HG02884 (cell line): ENCODE measurements around the gene SPATA7.
"Not testable (repeated sequence)": the region's sequence is repeated elsewhere in the genome, so short reads cannot be mapped to it uniquely, and the experiment has no call there.

Experiments
- ATAC-seq: cut with Tn5 transposase; IDR thresholded peaks from one replicate; pipeline ENCODE4 v1.9.1; 2021; ENCODE audit warnings: mild to moderate bottlenecking, moderate library complexity; ENCODE audit not compliant: unreplicated experiment

The SPATA7 gene, protein sequence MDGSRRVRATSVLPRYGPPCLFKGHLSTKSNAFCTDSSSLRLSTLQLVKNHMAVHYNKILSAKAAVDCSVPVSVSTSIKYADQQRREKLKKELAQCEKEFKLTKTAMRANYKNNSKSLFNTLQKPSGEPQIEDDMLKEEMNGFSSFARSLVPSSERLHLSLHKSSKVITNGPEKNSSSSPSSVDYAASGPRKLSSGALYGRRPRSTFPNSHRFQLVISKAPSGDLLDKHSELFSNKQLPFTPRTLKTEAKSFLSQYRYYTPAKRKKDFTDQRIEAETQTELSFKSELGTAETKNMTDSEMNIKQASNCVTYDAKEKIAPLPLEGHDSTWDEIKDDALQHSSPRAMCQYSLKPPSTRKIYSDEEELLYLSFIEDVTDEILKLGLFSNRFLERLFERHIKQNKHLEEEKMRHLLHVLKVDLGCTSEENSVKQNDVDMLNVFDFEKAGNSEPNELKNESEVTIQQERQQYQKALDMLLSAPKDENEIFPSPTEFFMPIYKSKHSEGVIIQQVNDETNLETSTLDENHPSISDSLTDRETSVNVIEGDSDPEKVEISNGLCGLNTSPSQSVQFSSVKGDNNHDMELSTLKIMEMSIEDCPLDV

DNA sequence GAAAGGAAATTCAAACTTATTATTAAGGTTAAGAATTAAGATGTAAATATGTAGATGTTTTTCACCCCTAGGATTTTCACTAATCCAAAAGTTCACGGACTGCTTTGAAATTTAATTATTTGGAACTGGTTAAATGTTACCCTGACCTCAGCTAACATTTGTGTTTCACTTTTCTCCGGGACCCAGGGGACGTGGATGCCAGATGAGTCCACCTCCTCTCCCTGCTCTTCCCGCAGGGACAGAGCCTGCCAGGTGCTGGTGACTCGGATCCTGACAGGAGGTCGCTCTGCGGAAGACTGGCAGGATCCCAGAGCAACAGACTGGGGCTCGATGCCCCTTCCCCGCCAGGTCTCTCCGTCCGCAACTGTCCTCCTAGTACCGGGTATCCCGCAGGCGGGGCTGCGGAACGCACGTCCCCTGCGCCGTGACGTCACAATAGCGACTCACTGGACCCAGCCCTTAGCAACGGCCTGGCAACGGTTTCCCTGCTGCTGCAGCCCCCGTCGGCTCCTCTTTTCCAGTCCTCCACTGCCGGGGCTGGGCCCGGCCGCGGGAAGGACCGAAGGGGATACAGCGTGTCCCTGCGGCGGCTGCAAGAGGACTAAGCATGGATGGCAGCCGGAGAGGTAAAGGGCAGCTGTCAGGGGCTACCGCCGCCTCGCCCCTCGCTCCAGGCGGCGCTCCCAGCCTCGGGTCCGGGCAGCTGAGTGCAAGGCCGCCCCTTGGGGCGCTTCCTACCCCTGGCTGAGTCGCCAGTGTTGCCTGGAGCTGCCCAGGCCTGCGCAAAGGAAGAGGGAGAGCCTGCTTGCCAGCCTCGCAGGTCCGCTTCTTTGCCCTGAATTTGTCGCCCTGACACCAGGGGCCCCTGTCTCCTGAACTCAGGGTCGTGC lies at the start of gene SPATA7:
TSS of gene SPATA7 (plus strand) at position 446 of the 890 bp plus-strand sequence. CDS start at position 608, 162 bp downstream.
- ATAC-seq: peak; percentile 100

DNA sequence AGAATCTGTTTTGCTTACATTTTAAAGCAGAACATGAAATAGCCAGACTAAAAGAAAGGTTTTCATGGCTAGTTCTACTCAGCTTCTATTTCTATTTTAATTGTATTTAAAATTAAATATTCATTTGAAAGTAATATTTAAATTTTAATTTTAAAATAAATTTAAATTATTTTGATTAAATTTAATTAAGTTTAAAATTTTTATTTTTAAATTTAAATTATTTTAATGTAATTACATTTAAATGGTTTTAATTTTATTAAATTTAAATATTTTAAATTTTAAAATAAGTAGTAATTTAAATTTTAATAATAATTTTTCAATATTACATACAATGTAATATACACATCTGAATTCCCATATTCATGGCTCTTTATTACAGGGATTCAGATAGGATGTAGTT lies 45.1 kb upstream of the SPATA7 start:
- ATAC-seq: no peak

DNA sequence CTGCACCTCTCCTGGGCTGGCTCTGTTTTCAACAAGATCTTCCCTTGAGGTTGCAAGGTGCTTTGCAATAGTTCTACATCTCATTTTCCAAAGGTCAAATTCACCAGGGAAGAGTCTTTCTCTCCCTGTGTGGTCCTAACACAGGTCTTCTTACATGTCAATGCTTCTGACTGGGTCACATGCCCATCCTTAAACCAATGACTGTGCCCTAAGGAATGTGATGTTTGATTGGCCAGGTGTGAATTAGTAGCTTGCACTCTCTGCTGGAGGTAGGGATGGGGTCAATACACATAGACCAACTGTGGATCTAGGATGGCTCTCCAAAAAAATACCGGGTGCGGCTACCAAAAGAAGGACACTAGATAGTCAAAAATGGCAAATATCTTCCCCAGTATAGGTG lies 42.5 kb upstream of the SPATA7 start:
- no peak for ATAC-seq

DNA sequence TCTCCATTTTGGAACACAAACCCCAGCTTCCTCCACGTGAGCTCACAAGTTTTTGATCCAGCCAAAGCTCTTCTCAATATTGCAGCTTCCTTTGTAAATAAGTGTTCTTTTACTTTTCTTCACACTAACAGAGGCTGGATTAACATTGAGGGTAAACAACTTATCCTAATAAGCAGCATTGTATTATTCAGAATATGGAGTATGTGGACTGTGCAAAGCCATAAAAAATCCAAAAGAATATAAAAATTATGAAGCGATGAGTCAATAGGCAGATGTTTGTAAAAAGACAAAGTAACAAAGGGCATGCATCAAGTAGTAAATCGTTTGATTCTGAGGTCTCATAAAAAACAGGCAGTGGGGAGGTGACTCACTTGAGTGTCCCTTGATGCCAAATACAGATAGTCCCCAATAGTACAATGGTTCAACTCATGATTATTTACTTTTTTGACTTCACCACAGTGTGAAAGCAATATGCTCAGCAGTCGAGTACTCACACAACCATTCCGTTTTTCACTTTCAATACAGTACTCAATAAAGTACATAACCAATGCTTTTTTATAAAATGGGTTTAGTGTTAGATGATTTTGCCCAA lies 39.3 kb upstream of the SPATA7 start:
- ATAC-seq: no peak

DNA sequence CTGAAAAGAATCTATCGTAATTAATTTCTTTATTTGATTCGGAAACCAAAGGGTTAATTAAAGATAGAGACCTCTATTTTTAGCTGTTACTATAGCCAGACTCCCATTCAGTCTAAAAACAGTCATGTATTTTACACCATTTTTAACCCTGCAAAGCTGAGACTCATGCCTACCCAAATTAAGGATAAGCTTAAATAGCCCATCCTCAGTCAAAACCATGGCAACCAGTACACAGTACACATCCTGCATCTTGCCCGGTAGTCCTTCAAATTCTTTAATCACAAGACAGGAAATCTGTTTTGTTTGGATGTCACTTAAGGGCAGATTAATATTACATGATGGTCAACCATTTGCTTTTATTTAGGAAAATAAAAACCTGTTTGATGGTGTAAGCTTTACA lies 36.9 kb upstream of the SPATA7 start:
- no peak for ATAC-seq

DNA sequence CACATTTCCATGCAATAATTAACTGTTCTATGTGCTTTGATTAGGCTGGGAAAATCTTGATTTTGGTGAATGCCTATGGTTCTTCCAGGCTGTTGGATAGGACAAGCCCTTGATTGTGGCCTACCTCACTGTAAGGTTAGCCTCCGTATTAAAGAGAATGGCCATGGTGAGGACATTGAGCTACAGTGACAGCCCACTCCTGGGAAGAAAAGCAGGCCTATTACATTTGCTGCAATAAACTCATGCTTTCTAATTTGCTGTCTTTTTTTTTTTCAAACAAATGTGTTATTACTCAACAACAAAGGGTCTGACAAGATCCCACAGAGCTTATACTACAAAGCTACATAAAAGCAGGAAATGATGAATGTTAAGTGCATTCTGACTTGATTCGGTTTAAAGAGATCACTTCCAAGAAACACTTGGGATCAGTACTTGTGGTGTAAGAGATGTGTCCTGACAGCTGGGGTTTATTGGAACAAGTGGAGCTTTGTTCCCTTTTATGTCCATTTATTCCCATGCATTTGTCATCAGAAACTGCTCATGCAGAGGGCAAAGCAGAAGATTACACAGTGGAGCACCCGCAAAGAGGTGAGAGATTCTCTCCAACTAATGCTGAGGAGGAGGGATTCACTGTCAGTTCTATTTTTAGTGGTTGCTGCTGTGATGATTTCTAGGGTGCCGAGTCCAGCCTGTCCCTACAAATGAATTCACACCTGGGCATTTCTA lies 33.3 kb upstream of the SPATA7 start:
- no peak for ATAC-seq

DNA sequence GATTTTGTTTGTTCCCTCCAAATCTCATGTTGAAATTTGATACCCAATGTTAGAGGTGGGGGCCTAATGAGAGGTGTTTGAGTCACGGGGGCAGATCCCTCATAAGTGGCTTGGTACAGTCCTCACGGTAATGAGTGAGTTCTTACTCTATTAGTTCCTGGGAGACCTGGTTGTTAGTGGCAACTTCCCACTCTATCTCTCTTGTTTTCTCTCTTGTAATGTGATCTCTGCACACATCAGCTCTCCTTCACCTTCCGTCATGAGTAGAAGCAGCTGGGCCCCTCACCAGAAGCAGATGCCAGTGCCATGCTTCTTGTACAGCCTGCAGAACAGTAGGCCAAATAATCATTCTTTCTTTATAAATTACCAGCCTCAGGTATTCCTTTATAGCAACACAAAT lies 32.8 kb upstream of the SPATA7 start:
- no peak for ATAC-seq

DNA sequence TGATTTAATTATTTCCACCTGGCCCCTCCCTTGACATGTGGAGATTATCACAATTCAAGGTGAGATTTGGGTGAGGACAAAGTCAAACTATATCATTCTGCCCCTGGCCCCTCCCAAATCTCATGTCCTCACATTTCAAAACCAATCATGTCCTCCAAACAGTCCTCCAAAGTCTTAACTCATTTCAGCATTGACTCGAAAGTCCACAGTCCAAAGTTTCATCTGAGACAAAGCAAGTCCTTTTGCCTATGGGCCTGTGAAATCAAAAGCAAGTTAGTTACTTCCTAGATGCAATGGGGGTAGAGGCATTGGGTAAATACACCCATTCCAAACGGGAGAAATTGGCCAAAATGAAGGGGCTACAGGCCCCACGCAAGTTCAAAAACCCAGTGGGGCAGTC lies 31.1 kb upstream of the SPATA7 start:
- no peak for ATAC-seq

DNA sequence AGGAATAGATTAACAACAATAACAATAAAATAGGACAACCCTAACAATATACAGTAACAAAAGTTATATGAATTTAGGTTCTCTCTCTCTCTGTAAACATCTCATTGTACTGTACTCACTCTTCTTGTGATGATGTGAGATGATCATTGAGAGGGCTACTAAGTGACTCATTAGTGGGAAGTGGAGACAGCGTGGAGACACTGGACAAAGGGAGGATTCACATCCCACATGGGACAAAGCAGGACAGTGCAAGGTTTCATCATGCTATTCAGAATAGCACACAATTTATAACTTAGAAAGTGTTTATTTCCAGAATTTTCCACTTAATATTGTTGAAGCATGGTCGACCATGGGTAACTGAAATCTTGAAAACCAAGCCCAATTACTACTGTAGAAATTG lies 26.0 kb upstream of the SPATA7 start:
- no peak for ATAC-seq

DNA sequence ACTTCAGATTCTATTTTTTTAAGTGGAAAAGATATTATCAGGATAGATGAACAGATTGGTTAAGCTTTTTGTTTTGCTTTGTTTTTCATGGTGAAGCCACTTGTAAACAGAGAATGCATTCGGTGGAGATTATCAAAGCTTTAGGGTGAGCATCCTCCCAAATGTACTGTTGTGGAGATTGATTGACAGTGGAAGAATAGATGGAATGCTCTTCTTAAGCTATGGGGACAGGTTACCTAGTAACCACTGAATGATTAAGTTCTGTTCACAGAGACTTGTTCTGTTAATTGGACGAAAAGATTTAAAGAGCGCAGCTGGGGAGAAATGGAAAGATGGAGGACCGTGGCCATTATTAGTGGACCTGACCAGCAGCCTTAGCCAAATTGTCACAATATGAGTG lies 21.8 kb upstream of the SPATA7 start:
- ATAC-seq: no peak

DNA sequence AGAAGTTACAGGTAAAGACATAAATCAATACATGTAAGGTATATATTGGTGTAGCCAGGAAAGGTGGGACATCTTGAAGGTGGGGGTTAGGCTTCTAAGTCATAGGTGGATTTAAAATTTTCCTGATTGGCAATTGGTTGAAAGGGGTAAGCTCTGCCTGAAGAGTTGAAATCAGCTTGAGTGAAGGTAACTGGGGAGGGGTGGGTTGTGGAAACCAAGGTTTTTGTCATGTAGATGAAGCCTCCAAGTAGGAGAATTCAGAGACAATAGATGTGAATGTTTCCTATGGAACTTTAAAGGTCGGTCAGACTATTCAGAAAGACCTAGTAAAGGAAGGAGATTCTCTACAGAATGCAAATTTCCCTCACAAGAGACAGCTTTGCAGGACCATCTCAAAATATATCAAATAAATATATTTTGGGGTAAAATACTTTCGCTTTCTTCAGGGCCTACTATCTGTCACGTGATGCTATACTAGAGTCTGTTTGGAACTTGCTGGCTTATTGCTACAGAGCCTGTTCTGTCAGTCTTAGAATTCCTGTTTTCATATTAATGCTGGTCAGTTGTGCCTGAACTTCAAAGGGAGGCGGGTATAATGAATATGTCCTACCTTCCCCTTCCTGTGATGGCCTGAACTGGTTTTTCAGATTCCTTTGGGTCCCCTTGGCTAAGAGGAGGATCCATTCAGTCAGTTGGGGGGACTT lies 20.6 kb upstream of the SPATA7 start:
- no peak for ATAC-seq

DNA sequence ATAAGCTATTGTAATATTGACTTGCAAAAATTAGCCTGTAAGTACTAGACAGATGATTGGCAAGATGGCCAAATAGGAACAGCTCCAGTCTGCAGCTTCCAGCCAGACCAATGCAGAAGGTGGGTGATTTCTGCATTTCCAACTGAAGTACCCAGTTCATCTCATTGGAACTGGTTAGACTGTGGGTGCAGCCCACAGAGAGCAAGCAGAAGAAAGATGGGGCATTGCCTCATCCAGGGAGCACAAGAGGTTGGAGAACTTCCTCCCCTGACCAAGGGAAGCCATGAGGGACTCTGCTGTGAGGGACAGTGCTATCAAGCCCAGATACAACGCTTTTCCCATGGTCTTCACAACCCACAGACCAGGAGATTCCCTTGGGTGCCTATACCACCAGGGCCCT lies 16.0 kb upstream of the SPATA7 start:
- no peak for ATAC-seq

DNA sequence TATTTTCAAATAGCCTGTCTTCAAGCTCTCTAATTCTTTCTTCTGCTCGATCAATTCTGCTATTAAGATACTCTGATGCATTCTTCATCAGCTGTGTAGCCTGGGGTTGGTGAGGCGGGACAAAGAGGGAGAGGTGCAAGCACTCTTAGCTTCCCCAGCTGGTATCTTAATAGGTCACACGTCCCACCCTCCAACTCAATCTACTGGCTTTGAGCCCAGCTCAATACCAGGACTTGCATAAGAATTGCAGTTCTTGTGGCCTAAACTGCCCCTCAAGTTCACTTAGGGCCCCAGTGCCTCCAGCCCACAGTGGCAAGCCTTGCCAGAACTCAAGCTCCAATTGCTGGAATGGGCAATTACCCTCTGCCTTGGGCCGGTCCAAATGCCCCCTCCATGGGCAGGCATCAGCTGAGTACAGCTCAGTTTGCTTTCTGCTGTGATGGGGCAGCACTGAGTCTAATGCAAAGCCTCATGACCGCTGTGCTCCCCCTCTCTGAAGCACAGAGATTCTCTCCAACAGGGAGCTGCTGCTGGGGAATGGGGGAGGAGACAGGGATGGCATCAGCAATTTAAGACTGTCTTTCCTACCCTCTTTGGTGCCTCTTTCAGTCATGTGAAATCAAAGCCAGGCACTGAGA lies 5.6 kb upstream of the SPATA7 start:
- ATAC-seq: no peak

DNA sequence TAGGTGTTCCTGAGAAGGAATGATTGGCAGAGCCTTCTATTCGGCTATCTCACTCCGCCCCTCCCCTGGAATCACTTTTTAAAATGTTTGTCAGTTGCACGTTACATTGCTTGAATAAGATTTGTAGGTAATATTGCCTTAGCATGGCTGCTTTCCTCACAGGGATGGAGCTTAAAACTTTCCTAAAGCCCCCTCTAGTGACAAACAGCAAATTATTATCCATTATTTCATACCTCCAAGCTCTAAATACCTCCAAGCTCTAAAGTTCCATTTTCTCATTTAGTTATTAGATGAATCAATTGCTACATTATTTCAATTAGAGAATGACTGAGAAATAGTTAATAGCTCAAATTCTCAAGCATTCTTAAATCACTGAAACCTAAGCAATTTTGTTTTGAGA lies 5.1 kb upstream of the SPATA7 start:
- no peak for ATAC-seq

DNA sequence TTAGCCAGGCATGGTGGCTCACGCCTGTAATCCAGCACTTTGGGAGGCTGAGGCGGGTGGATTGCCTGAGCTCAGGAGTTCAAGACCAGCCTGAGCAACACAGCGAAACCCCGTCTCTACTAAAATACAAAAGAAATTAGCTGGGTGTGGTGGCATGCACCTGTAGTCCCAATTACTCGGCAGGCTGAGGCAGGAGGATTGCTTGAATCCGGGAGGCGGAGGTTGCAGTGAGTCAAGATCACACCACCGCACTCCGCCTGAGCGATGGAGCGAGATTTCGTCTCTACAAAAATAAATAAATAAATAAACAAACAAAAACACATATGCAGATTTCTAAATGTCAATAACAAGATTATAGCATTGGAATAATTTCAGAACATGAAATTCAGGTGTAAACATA lies 3.8 kb upstream of the SPATA7 start:
- not testable (repeated sequence) for ATAC-seq

DNA sequence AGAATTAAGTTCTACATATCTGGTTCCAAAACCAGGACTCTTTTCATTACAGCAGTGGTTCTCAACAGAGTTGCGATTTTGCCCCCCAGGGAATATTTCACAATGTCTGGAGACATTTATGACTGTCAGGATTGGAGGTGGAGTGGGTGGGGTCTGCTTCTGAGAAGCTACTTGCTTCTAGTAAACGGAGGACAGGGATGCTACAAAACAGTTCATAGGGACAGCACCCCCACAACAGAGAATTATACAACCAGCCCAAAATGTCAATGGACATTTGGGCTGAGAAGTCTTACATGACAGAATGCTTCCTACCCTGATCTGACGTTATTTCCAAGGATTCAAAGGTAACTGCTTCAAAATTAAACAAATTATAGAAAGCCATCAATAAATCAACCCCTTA lies 739 bp upstream of the SPATA7 start:
- no peak for ATAC-seq

DNA sequence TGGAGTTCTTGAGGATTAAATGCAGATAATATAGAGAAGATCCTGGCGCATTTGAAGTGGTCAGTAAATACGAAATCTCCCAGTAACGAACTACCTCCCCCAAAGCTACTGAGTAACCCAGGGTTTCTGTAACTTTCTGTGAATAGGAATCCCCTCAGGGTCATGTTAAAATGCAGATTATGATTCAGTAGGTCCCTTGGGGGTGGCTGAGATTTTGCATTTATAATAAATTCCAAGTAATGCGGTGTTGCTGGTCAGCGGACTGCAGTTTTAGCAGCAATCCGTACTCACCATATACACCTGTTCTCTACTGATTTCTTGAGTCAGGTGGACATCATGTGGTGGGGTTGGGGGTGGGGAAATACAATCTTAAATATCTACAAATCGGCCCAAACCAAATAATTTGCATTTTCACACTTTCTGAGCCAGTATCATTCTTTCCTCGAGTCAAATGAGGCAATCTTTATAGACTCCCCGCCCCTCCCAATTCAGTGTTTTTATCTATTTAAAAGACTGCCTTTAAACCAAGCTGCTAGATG lies 868 bp downstream of the SPATA7 start:
- no peak for ATAC-seq

DNA sequence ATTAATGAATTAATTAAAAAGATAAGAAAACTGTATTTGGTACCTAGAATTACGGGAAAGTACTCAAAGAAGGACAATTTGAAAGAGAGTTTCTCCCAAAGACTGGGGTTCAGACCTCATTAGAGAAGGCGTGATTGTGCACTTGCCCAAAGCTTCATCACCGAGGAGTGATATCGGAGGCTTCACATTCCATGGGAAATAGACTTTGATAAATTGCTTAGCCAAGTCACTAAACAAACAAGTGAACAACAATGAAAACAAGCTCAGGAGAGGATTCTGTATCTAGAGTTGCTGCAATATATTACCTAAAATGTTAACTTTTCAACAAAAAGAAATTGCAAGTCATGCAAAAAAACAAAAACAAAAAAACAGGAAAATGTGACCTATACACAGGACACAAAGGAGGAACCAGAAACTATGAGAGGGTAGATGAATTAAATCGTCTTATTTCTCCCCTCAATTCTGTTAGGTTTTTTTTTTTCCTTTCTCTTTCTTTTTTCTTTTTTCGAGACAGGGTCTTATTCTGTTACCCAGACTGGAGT lies 3.4 kb downstream of the SPATA7 start:
- ATAC-seq: no peak

DNA sequence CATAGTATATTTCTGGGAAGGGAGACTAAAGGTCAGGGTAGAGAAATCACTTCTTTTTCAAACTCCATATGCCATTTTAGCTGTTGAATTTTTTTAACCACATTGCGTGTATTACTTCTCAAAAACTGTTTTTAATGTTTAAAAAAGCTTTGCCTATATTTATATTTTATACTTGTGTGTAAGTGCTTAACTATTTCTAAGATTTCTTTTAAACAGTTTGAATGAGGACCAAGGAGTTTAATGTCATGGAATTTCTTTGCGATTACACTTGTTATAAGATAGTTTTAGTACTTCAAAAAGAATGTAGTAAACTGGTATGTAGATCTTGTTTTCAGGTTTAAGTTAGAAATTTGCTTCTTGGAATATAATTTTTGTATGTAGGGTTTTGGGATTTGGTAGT lies 7.2 kb downstream of the SPATA7 start:
- no peak for ATAC-seq
